Gastroesophageal sphincter (tissue), 3 donors: Measurements from ENCODE around the gene SLC35A5.

Experiments used
- POLR2A ChIP-seq, 2 donors: fragments of 450-650 bp; IDR thresholded peaks; one replicate each; pipeline ENCODE4 v1.6.1; 2017; ENCODE audit warnings: antibody characterized with exemption in 2 of 2, mild to moderate bottlenecking in 2 of 2, moderate library complexity in 1 of 2
- POLR2AphosphoS5 ChIP-seq: sonication (generic); formaldehyde crosslinking; IDR thresholded peaks from one replicate; pipeline ENCODE4 v1.6.1; 2017; ENCODE audit warnings: antibody characterized with exemption
- TF ChIP-seq, protein P1 (sequence below), 4 experiments: fragments of 200-600 bp in 2 of 4; fragments of 450-650 bp in 2 of 4; sonication (generic) in 1 of 4; IDR thresholded peaks; one replicate each; pipeline ENCODE4 v1.5.1; 2017 to 2019; ENCODE audit warnings: antibody characterized with exemption in 4 of 4, mild to moderate bottlenecking in 2 of 4, moderate library complexity in 2 of 4

DNA sequence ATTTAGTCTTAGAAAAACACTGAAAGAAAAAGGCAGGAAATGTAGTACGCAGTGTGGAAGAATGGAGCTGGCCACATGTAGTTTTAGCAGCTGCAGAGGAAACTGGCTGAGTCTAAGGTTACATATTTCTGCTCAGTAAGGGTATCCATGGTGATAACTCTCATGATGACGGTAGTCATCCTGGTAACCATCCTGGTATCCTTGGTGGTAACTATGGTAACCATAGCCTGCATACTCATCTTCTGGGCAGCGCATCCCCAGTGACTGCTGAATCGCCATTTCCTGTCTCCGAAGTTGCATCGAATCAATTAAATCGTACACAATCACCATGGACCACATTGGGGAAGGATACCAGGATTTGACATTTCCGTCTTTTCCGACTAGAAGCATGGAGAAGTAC, 43.4 kb downstream of the SLC35A5 start:
- TF ChIP-seq, protein P1, sequence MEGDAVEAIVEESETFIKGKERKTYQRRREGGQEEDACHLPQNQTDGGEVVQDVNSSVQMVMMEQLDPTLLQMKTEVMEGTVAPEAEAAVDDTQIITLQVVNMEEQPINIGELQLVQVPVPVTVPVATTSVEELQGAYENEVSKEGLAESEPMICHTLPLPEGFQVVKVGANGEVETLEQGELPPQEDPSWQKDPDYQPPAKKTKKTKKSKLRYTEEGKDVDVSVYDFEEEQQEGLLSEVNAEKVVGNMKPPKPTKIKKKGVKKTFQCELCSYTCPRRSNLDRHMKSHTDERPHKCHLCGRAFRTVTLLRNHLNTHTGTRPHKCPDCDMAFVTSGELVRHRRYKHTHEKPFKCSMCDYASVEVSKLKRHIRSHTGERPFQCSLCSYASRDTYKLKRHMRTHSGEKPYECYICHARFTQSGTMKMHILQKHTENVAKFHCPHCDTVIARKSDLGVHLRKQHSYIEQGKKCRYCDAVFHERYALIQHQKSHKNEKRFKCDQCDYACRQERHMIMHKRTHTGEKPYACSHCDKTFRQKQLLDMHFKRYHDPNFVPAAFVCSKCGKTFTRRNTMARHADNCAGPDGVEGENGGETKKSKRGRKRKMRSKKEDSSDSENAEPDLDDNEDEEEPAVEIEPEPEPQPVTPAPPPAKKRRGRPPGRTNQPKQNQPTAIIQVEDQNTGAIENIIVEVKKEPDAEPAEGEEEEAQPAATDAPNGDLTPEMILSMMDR (IDR thresholded peaks at IDR 0.05), result no peak
- TF ChIP-seq POLR2AphosphoS5, result no peak
- no peak for TF ChIP-seq POLR2A (IDR thresholded peaks at IDR 0.05)
